NCI-H2107 treated with DMSO at 0.1 percent for 48 hours (cell line): ENCODE results near the gene C1QTNF4.

Experiments used
- DNase-seq: peaks from one replicate; lab custom pipeline; 2025; ENCODE audit not compliant: unreplicated experiment; lab: John Stamatoyannopoulos, UW

Gene C1QTNF4

DNA sequence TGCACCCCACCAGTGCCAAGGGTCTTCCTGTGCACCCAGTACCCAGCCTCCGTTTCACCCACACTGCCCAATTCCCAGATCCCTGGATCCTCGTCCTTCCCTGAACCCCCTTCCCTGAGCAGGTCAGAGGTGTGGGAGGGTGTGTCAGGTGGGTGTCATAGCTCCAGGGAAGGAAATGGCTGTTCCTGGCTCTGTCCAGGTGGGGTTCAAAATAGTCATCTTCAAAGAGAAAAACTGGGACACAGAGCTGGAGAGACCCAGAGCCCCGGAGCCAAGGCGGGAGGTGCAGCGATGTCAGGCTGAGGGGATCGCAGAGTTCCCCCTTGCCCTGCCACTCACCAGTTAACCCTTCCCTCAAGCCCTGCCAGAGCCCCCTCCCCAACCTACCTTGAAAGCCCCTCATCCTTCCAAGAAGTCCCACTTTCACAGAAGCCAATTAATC lies 698 bp downstream of the C1QTNF4 start:
- no peak for DNase-seq

DNA sequence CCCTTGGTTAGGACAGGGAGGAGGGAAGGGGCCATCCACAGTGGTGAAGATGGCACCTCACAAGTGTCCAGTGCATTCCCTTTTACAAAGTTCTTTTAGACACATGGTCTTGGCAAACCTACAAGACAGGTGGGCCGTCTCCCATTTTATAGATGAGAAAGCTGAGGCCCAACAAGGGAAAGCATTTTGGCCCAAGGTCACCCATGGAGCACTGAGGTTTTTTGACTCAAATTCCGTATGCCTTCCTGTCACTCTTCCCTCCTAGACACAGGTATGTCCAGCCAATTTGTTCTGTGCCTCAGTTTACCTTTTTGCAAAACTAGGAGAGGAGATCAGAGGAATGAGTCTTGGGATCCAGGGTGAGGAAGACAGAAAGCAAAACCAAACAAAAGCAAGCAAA lies 1.2 kb downstream of the C1QTNF4 start:
- DNase-seq = no peak

DNA sequence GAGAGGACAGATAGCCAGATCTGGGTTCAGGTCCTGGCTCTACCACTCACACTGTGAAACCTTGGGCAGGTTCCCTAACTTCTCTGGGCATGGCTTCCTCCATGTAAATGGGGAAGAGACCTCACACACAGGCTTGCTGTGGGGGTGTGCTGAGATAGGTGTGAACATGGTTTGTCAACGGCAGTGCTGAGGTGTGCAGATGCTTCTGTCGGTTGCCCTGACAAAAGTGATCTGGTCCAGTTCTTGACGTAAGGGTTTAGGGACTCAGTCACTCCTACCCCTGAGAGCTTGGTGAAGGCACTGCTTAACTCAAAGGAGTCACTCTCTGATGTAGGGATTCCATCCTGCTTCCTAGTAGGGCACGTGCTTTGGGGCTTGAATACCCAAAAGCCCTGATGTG lies 2.0 kb downstream of the C1QTNF4 start:
- DNase-seq = no peak

DNA sequence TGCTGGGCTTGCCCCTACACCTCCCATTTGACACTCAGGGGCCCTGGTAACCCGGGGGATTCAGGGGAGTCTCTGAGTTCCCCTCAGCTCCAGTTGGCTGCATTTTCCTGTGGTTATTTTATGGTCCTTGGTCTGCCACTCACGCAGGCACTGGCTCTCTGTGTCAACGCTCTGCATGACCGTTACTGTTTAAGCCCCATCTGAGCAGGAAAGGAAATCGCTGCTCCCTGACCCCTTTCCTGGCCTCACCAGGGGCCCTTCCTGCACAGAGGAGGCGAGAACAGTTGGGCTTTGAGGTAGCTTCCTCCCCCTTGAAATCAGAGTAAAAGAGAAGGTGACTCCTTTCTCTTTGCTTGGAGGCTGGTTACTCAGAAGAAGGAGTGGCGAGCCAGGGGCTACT lies 2.4 kb downstream of the C1QTNF4 start:
- no peak for DNase-seq

DNA sequence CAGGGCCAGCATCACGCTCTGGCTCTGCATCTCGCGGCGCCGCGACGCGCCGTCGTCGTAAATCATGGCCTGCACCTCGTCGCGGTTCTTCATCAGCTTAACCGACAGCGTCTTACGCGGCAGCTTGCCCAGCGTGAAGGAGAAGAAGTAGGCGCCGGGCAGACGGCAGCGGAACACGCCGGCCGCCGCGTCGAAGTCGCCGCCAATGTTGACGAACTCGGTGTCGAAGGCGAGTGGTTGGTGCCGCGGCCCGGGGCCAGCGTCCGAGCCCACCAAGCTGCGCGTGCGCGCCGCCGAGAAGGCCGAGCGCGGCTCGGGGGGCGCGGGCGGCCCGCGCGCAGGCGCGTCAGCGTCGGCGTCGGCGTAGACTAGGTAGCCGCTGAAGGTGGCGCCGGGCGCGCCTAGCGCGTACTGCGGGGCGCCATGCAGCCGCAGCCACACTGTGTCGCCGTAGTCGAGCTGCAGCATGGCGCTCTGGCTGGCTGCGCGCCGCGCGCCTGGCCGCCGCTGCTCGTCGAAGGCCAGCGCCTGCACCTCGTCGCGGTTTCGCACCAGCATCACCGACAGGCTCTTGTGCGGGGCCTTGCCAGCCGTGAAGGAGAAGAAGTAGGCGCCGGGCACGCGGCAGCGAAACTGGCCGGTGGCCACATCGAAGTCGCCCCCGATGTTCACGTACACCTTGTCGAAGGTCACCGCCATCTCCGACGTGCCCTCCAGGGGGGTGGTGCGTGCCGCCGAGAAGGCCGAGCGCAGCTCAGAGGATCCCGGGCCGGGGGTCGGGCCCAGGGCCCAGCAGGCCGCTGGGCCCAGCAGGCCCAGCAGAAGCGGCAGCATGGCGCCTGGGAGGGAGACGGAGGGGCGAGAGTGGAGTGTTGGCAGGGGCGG lies 4.0 kb downstream of the C1QTNF4 start:
- DNase-seq = no peak

DNA sequence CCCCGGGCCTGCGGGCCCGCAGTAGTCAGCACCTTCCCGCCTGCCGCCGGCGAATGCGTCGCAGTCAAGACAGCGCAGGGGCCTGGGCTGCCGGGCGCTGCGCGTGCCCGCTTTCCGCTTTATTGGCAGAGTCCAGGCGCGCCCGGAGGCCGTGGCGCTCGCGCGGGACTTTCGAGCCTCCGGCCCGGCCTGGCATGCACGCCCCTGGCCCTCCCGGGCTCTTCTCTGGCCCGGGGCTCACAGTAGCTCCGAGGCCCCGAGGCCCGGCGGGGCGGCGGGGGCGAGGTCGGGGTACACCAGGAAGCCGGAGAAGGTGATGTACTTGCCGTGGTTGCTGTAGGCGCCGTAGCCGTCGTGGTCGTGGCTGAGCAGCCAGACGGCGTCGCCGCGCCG lies 4.6 kb downstream of the C1QTNF4 start:
- DNase-seq = no peak

DNA sequence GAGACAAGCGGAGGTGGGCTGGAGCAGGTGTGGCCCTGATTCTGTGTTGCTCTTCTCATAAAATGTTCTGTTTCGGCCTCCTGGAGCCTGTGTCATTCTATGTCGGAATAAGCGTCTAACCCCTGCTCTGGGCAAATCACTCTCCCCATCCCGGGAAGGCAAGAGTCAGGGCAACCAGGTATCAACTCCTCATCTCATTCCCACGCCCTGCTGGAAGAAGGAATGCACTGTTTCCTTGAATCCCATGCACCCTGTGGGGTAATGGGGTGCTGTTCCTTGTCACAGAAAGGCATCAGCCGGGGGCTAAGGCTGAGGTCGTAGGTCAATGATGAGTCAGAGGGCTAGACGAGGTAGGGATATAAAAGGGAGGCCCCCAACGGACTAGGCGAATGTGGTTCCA lies 5.1 kb downstream of the C1QTNF4 start:
- DNase-seq = no peak

DNA sequence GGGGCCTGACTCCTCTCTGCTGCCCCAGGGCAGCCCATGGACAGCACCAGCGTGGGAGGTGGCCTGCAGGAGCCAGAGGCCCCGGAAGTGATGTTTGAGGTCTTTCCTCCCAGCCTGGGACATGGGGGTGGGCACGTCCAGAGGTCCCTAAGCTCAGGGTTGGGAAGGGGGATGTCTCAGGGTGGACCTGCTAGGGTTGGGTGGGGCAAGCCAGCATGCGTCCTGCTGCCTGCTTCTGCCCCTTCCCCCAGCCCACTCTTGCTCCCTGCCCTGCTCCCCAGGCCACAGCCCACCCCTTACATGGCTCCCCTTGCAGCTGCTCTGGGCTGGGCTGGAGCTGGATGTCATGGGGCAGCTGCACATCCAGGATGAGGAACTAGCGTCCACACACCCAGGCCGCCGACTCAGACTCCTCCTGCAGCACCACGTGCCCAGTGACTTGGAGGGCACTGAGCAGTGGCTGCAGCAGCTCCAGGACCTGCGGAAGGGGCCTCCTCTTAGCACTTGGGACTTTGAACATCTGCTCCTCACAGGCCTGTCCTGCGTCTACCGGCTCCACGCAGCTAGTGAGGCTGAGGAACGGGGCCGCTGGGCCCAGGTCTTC lies 6.4 kb downstream of the C1QTNF4 start:
- DNase-seq = no peak

DNA sequence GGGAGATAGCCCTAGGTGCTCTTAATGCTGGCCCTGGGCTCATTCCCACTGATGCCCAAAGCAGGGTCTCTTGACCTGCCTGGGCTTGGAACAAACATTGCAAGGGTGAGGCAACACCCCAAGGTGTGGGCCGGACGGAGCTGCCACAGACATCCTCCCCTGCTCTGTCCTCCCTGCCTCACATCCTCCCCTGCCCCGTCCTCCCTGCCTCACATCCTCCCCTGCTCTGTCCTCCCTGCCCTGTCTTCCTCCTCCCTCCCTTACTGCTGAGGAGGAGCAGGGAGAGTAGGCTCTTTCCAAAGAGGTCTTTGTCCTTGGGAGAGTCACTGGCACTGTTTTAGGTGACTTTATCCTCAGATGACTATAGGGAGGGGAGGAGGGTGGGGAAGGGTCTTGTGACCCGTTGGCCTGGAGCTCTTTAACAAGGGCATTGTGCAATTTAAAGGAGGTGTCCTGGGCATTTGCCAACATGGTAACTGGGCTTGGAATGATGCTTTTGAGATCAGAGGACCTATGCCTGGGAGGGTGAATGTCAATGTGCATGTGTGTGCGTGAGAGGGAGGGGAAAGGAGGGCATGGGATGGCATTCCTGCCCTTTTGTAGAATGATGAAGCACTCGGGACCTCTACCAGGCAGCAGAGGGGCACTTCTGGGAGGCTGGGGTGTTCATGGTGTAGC lies 7.0 kb downstream of the C1QTNF4 start:
- no peak for DNase-seq

DNA sequence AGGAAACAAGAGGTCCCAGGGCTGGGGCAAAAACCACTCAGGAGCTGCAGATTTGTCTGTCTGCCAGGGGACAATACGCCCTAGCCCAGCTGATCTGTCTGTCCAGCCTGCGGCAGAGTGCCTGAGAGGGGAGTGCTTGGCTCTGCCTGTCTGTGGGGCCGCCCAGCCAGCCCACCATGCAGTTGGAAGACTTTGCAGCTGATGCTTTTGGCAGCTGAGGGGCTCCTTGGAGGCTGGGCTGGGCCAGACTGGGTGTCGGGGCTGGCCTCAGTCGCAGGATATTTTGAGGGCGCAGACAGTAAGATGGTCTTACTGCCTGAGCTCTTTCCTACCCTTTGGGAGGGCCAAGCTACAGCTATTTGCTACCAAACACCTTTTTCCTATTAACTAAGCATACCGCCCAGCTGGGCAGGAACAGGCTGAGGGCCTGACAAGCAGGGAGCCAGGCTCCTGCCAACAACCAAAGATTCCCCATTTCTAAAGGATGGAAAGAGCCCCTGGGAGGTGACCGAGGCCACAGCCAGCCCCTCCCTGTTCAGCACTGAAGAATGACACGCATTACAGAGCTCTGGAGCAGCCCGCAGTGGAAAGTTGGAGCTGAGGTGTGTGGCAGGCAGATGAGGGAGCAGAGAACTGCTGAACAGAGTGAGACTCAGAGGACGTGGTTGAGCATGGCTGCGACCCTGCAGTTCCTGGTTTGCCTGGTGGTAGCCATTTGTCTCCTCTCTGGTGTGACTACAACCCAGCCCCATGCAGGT lies 7.9 kb downstream of the C1QTNF4 start, which contains the start of gene FAM180B:
FAM180B (plus strand) TSS at position 581 of the 758 bp plus-strand sequence; CDS start at position 672, 91 bp downstream.
- no peak for DNase-seq

DNA sequence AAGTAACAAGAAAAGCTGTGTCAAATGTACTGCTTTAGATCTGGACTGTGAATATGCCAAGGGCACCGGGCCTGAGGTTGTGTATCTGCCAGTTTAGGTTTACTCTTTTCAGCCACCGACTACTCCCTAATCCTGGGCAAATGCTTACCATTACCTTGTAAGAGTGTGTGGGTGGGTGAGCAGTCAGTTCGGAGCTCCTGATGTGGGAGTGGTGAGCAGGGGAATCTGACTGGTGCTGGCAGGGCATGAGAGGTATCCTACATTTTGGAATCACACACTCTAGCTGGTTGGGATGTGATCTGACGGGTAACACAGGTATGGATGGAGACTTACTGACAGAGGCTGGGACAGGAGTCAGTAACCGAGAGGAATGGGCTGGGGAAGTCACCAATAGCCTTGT lies 10.4 kb downstream of the C1QTNF4 start:
- DNase-seq = no peak

DNA sequence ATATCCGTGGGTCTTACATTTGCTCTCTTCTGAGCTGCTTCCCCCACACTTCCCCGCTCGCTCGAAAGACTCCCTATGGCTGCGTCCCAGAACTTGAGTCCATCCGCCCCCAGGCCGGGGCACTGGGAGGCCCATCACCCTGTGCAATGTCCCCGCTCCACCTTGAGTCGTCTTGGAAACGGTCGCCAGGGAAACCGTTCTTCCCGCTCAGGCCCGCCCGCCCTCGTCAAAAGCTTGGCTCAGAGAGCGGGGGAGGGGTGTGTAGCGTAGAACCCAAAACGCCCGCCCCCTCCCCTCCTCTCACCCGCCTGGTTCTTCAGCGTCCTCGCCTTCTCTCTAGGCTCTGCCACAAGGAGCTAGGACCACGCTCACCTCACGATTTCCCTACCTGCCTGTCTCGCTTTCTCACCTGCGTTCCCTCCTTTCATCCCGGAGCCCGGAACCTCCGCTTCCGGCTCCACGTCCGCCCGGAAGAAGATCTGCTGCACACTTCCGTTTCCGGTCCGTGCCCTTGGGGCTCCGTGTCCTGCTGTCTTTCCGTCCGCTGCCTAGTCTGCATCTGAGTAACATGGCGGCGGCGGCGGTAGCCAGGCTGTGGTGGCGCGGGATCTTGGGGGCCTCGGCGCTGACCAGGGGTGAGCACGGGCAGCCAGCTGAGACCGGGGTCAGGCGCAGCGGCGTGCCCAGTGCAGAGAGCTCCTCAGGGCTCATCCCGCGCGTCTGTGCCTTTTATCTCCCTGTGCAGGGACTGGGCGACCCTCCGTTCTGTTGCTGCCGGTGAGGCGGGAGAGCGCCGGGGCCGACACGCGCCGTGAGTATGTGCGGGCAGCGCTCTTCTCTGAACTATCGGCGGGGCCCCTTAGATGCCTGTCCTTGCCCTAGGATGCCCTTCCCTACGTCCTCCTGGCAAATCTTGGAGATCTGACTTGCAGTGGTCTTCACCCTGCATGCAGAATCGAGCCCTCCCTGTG lies 15.4 kb downstream of the C1QTNF4 start, which contains the start of the genes KBTBD4 and NDUFS3:
KBTBD4 (minus strand) TSS at position 447 of the 971 bp plus-strand sequence; CDS start at position 428, 19 bp downstream.
NDUFS3 (plus strand) TSS at position 551 of the 971 bp plus-strand sequence; CDS start at position 569, 18 bp downstream.
- peak; percentile 83 for DNase-seq

DNA sequence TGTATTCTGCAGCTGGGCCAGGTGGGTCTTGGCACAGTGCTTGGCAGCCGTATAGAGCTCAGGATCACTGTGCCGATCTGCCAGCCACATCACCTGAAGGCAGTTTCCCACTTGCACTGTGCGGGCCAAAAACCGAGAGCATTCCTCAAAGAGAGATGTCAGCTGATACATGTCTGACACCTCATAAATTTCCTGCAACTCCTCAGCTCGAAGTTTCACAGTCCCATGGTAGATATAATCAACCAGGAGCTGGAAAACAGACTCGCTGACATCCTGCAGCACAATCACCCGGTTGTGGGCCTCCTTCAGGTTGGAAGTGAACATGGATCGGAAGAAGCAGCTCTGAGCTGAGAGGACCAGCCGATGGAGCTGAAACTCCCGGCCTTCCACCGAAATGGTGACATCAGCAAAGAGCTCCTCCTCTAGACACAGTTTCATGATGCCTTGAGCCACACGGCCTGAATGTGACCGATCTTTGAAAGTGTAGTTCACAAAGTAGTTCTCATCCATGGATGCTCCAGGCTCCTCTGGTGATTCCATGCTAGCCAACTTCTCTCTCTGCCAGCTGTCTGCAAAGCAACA lies 16.7 kb downstream of the C1QTNF4 start:
- DNase-seq = no peak

DNA sequence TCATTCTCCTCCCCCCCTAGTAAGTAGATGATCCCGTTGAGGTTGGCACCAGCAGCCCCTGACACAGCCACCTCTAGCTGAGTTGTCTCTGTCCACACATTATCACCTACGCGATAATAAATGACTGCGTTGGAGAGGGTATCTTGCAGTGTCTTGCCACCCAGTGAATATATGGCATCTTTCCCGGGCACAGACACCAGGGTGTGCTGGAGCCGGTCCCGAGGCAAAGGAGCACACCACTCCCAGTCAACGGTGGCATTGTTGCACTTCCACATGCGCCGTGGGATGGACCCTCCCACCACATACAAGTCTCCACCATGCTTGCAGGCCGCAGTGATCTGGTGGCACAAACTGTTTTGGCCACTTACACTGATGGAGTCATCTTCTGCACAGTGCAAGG lies 20.9 kb downstream of the C1QTNF4 start:
- DNase-seq = no peak

DNA sequence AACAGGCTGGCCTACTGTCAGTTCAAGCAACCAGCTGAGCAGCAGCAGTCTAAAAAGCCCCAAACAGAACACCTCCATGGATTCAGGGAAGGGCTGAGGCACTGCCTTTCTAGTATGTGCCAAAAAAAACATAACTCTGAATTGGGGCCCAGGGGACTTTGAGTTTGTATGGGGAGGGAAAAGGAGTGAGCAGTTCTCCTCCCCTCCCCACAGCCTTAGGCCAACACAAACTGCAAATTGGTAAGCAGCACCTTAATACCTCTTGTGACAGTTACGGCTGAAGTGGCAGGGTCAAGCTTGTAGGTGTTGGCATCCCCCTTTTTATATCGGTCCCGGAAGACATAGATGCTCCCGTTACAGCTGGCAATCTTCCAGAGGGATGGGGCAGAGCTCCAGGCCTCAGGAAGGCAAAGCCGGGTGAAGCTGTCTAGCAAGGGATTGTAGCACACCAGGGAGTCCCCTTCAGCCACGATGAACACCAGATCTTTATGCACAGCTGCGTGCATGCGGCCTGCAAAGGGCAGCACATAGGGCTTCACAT lies 21.4 kb downstream of the C1QTNF4 start:
- no peak for DNase-seq

DNA sequence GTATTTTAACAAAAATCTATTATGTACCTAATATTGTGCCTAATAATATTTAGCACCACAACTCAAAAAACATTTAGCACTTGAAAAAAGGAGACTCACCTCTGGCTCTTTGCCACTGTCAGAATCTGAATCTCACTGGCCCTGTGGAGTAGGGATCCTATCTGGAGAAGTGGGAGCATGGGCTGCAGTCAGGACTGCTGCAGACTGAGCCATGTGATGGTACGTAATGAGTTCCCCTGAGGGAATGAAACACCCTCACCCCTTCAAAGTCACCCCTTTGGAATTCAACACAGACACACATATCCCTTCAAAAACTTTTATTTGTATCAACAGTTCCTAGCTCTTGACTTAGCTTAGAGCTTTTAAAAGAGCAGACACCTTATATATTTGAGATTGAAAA lies 22.3 kb downstream of the C1QTNF4 start:
- no peak for DNase-seq

DNA sequence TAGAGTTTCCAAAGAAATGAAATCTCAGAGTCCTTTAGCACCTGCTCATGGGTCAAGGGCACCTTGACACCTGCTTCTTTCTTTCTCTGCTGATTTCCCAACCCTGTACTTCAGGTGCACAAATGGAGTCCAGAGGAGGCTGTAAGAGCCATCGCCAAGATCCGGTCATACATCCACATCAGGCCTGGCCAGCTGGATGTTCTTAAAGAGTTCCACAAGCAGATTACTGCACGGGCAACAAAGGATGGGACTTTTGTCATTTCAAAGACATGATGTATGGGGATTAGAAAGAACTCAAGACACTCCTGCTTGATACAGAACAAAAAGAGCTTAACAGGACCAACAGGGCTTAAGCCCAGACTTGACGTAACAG lies 22.9 kb downstream of the C1QTNF4 start:
- DNase-seq = no peak

DNA sequence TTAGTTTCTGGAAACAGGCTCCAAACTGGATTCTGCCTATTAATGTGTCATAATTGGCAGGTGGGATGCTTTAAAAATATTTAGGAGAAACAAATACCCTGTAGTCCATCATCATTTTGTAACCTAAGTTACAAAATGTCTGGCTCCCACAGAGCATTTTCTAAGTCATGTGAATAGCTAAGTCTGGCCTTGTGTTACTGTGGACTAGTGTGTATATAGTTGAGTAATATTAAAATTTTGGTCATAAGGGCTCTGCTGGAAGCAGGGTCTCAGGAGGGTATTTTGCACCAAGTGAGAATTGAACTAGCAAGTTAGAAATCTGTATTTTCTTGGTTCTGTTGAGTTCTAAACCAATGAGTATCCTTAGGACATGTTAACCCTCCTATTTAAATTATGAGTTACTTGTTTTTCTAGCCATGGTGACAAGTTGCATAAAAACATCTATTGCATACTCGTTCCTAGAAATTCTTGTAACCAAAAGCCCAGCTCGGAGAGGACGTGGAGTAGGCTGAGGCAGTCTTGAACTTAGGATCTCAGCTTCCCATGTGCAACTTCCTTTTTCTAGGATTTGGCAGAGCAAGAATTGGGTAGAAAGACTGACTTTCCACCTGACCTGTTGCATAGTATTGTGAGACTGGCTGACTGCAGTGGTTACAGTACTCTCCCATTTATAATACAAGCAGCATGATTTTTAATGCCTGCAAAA lies 23.4 kb downstream of the C1QTNF4 start:
- DNase-seq = no peak

DNA sequence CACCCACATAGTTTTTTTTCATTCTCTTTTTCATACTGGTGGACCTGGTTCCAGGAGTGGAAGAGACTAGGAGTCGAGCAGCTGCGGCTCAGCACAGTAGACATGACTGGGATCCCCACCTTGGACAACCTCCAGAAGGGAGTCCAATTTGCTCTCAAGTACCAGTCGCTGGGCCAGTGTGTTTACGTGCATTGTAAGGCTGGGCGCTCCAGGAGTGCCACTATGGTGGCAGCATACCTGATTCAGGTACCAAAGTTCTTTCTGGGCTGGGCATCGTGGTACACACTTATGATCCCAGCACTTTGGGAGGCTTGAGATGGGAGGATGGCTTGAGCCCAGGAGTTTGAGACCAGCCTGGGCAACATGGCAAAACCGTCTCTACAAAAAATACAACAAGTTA lies 24.6 kb downstream of the C1QTNF4 start:
- no peak for DNase-seq
